ENCODE measurements around the gene TNFSF13B.
"Not testable (repeated sequence)": the region's sequence is repeated elsewhere in the genome, so short reads cannot be mapped to it uniquely, and the experiment has no call there.

The TNFSF13B gene

DNA sequence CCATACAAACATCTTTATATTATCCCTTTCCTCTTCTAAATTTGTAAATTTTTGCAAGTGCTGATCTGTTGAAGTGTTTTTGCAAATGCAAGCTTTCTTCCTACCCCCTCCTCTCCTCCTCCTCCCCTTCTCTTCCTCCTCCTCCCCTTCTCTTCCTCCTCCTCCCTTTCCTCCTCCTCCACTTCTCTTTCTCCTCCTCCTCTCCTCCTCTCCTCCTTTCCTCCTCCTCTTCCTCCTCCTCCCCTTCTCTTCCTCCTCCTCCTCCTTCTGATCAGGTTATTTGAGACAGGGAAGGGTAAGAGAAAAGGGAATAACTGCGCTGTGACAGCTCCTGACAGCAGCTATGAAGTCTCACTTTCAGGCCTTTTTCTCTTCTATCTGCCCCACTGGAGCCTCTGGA lies 8.9 kb downstream of the TNFSF13B start:
- DNase-seq (ENCODE audit: low read depth in 1 of 2, low spot score in 1 of 2), result no peak

DNA sequence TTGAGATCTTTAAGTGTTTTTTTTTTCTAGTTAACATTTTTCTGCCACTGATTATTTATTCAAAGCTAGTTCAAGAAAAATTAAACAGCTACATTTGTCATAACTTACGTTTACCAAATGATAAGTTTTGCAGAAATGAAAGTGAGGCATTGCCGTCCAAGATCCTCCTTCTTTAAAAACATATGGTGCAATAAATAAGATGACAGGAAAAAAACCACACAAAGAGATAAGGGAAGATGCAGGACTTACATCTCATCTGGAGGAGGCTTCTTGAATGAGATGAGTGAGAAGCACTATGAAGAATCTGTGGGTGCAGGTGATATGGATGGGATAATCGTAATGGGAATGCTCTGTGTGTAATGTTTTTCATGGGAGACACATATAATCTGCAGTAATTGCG lies 12.4 kb downstream of the TNFSF13B start:
- no peak for DNase-seq (ENCODE audit: low read depth in 1 of 2, low spot score in 1 of 2)

DNA sequence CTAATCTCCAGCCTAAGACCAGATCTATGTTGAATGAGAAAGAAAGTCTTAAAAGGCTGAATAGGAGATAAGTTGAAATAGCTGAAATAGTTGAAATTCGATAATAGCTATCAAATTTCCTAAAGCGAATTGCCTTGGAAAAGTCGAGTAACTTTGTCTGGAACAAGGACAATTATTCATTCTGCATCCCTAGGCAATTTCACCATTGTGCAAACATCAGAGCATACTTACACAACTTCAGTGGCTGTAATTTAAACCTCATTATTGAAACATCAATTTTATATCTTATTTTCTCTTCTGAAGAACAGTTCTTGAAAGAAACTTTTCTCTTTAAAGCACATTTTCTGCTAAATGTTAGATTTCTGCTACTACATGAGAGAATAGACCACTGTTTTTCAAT lies 13.6 kb downstream of the TNFSF13B start:
- DNase-seq (ENCODE audit: low read depth in 1 of 2, low spot score in 1 of 2), result no peak

DNA sequence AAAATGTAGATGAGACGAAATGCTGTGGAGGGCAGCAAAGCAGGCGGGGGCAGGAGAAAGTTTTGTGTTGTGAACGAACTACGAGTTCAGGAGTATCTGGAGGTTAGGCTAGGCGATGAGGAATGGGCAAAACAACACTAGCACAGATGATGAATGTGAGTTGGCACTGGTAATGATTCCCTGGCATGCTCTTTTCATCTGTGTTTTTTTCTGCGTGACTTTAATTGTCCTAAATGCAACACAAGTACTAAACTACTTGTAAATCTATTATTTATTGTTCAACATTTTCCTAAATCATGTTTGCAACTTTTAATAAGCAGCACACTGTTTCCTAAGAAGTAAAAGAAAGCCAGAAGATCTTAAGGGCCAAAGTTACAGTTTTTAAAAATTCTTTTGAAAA lies 19.2 kb downstream of the TNFSF13B start:
- no peak for DNase-seq (ENCODE audit: low read depth in 1 of 2, low spot score in 1 of 2)

DNA sequence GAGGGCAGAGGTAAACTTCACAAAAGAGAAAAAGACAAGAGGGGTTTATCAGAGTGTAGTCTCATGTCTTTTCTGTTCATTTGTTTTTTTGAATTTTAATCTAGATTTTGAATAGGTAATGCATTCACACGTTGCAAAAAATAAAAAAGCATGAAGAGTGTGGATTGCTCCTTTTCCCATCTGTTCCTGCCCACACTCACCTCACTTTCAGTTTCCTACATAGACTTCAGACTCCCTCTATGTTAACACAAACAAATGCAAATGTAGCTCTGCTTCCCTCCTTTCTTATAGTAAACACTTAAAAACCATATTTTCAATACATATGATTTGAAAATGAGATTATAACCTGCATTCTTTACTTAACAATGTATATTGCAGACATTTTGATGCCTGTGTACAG lies 20.3 kb downstream of the TNFSF13B start:
- DNase-seq (ENCODE audit: low read depth in 1 of 2, low spot score in 1 of 2), result no peak

- no peak for DNase-seq (ENCODE audit: low read depth in 1 of 2, low spot score in 1 of 2)
Measured at GRCh38 chr13:108297114-108297513, 27.6 kb downstream of the TNFSF13B start.

DNA sequence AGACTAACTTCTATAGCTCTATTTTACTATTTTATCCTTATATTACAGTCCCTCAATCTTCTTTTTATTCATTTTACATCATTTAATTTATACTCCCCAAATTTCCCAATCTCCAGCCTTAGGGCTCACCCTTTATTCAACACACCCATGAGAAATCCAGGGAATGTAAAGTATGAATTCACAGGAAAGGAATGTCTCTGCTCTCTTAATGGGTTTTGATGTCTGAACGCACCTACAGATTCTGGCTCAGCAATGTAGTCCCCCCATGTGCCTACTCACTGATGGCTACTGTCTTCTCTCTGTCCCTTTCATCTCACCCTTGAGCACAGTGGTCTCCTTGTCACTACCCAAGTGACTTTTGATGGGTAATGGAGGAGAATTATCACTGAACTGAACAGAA lies 32.8 kb downstream of the TNFSF13B start:
- no peak for DNase-seq (ENCODE audit: low read depth in 1 of 2, low spot score in 1 of 2)

GRCh38 chr13:108304170-108305016 lies 34.9 kb downstream of the TNFSF13B start:
- DNase-seq (ENCODE audit: low read depth in 1 of 2, low spot score in 1 of 2), result no peak

DNA sequence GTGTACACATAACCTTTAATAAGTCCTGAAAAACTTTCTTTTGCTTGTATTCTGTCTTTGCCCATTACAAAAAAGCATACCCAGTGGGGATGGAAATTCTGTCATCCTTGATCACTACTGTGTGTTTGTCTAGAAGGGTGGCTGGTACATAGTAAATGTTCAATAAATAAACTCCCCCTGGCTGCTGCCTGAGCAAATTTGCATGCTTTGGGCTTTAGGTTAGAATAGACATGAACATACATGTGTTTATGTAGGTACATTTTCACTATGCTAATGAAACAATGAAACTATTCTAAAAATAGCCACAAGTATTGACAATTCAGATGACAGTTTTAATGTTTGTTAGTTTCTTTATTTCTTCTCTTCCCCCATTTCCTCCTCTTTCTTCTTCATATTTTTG lies 36.1 kb downstream of the TNFSF13B start:
- DNase-seq (ENCODE audit: low read depth in 1 of 2, low spot score in 1 of 2), result no peak

DNA sequence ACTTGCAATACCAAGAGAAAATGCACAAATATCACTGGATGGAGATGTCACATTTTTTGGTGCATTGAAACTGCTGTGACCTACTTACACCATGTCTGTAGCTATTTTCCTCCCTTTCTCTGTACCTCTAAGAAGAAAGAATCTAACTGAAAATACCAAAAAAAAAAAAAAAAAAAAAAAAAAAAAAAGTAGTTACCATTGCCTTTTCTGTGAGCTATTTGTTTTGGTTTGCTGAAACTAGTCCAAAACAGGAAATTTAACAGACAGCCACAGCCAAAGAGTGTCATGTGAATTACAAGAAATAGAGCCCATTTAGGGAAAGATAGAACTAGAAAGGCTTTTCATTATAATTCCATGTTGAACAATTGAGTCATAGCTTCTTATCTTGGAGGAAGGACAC lies 37.3 kb downstream of the TNFSF13B start:
- no peak for DNase-seq (ENCODE audit: low read depth in 1 of 2, low spot score in 1 of 2)

DNA sequence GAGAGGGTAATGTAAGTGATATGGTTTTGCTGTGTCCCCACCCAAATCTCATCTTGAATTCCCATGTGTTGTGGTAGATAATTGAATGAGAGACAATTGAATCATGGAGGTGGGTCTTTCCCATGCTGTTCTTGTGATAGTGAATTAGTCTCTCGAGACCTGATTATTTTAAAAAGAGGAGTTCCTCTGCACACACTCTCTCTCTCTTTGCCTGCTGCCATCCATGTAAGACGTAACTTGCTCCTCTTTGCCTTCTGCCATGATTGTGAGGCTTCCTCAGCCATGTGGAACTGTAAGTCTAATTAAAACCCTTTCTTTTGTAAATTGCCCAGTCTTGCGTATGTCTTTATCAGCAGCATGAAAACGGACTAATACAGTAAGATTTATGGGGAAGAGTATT lies 42.1 kb downstream of the TNFSF13B start:
- not testable (repeated sequence) for DNase-seq (ENCODE audit: low read depth in 1 of 2, low spot score in 1 of 2)

DNA sequence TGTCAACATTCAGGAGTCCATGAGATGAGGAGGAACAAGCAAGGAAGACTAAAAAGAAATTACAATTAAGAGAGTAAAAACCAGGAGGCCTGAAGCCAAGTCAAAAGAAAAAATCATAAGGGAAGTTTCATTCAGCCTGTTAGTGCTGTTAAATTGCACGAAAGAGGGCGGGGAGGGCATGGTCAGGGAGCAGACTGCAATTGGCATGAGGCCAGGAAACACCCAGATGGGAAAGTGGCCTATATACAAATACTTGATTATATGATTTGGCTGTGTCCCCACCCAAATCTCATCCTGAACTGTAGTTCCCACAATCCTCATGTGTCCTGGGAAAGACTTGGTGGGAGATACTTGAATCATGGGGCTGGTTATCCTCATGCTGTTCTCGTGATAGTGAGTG lies 43.9 kb downstream of the TNFSF13B start:
- no peak for DNase-seq (ENCODE audit: low read depth in 1 of 2, low spot score in 1 of 2)

DNA sequence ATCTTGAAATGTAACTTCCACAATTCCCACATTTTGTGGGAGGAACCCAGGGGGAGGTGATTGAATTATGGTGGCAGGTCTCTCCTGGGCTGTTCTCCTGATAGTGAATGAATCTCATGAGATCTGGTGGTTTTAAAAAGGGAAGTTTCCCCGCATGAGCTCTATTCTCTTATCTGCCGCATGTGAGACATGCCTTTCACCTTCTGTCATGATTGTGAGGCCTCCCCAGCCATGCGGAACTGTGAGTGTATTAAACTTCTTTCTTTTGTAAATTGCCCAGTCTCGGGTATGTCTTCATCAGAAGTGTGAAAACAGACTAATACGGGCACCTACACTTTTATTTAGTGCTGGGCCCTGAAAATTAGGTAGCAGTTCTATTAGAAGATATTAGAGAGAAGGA lies 45.8 kb downstream of the TNFSF13B start:
- no peak for DNase-seq (ENCODE audit: low read depth in 1 of 2, low spot score in 1 of 2)

DNA sequence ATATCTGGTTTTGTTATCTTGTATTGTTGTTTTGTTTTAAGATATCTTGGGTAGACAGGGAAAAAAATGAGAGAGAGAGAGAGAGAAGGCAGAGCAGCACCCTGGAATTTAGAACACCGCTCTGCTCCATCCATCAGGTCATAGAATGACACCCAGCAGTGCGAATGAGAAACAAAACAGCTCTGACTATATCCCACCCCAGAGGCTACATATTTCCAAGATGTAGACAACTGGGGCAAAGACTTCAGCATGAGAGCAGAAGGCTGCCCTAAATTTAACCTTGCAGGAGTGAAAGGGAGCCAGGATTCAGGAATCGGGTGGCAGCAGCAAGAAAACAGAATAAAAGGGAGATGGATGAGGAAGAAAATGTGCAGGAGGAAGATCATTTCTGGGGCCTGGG lies 46.5 kb downstream of the TNFSF13B start:
- no peak for DNase-seq (ENCODE audit: low read depth in 1 of 2, low spot score in 1 of 2)

GRCh38 chr13:108316413-108316812 lies 46.9 kb downstream of the TNFSF13B start:
- DNase-seq (ENCODE audit: low read depth in 1 of 2, low spot score in 1 of 2), result no peak

DNA sequence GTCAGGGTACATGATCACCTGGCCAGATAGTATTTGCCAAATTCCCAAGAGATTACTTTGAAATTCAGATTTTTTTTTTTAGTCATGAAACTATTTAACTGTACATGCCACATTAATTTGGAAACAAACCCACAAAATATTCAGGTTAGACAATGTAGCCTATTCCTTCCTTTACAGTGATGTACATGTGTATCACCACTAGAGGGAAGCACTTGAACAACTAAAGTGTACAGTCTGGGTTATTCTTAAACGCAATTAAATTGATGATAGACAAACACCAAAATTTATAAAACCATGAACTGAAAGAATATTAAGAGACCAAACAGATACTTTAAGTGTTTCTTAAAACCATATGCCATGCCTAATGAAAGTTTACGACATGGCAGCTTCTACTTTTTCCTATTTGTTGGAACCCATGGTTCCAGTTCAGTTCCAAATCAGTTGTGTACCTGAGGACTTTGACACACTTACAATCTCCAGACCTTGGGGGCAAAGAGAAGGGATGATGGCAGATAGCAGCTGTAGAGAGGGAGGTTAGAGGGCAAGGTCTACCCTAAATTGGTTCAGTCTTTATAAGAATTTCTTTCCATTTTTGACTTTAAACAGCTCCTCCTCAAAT lies 52.8 kb downstream of the TNFSF13B start:
- no peak for DNase-seq (ENCODE audit: low read depth in 1 of 2, low spot score in 1 of 2)

GRCh38 chr13:108323031-108323430 lies 53.5 kb downstream of the TNFSF13B start:
- no peak for DNase-seq (ENCODE audit: low read depth in 1 of 2, low spot score in 1 of 2)

- no peak for DNase-seq (ENCODE audit: low read depth in 1 of 2, low spot score in 1 of 2)
Measured at GRCh38 chr13:108325863-108326262, 56.3 kb downstream of the TNFSF13B start.

GRCh38 chr13:108326309-108326708 lies 56.8 kb downstream of the TNFSF13B start:
- no peak for DNase-seq (ENCODE audit: low read depth in 1 of 2, low spot score in 1 of 2)

DNA sequence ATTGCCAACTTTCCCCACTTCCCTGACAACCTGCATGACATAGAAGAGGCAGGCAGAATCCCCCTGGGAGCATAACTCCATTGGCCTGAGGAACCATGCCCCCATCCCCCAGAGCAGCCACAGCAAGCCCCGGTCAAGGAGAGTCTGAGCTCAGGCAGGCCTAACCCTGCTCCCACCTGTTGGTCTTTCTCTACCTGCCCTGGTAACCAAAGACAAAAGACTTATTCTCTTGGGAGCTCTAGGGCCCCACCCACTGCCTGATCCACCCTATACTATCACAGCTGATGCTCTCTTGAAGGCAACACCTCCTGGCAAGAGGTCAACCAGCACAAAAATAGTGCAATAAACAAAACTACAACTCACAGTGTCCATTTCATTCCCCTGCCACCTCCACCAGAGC lies 59.3 kb downstream of the TNFSF13B start:
- no peak for DNase-seq (ENCODE audit: low read depth in 1 of 2, low spot score in 1 of 2)

DNA sequence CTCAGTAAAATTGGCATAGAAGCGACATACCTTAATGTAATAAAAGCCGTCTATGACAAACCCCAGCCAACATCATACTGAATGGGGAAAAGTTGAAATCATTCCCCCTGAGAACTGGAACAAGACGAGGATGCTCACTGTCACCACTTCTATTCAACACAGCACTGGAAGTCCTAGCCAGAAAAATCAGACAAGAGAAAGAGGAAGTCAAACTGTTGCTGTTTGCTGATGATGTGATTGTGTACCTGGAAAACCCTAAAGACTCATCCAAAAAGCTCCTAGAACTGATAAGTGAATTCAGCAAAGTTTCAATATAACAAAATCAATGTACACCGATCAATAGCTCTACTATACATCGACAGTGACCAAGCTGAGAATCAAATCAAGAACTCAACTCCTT lies 63.3 kb downstream of the TNFSF13B start:
- DNase-seq (ENCODE audit: low read depth in 1 of 2, low spot score in 1 of 2), result no peak

GRCh38 chr13:108342369-108343289 lies 73.1 kb downstream of the TNFSF13B start:
- DNase-seq (ENCODE audit: low read depth in 1 of 2, low spot score in 1 of 2), result no peak
